ENCODE data around the gene UQCRHL. TPM values are rescaled to one million over a fixed set of nuclear protein-coding genes. Genes with fewer than 3 reads are reported as not detected.
"Not testable (repeated sequence)": the region's sequence is repeated elsewhere in the genome, so short reads cannot be mapped to it uniquely, and the experiment has no call there.

UQCRHL gene
- total RNA-seq, 1 donor from 2014 or later, result 4.9 TPM

DNA sequence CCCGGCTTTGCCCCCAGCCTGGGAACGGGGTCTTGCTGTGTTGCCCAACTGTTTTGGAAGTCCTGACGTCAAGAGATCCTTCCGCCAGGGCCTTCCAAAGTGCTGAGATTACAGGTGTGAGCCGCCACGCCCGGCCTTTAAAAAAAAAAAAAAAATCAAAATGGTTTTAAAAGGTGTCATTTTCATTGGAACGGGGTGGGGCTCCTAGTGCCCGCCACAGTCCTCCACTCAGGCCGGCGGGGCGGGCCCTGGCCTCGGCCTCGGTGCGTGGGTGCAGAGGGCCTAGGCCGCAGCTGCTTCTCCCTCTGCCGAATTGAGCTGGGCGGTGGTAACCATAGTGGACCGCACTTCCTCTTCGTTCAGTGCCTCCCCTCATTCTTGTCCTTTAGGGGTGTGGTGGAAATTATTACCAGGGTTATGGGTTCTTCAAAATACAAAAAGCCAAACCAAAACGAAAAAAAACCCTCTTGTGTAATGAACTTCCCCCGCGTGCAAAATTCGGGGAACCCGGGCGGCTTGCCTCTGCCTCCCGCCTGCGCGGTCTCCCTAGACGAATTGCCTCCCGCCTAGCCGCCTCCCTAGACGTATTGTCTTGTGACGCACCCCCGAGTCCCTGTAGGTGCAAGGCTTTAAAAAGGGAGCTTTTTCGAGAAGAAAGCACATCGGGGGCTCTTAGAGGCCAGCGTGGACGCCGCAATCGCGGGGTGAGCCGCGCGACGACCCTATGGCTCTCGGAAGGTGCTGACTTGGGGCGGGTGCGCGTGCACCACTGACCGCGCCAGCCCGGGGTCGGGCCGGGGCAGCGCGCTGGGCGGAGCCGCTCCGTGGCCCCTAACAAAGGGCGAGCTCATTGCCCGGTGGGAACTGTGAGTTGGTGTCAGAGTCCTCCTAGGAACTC is 29.6 kb upstream of the UQCRHL start:
- DNase-seq (ENCODE audit: low spot score), result no peak
- intact Hi-C loops (cut with DNase I), result no loop called here

DNA sequence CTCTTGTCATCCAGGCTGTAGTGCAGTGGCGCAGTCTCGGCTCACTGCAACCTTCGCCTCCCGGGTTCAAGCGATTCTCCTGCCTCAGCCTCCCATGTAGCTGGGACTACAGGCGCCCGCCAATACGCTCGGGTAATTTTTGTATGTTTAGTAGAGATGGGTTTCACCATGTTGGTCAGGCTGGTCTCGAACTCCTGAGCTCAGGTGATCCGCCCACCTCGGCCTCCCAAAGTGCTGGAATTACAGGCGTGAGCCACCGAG is 29.0 kb upstream of the UQCRHL start:
- intact Hi-C loops (cut with DNase I); DNase-seq (ENCODE audit: low spot score): not testable (repeated sequence)

DNA sequence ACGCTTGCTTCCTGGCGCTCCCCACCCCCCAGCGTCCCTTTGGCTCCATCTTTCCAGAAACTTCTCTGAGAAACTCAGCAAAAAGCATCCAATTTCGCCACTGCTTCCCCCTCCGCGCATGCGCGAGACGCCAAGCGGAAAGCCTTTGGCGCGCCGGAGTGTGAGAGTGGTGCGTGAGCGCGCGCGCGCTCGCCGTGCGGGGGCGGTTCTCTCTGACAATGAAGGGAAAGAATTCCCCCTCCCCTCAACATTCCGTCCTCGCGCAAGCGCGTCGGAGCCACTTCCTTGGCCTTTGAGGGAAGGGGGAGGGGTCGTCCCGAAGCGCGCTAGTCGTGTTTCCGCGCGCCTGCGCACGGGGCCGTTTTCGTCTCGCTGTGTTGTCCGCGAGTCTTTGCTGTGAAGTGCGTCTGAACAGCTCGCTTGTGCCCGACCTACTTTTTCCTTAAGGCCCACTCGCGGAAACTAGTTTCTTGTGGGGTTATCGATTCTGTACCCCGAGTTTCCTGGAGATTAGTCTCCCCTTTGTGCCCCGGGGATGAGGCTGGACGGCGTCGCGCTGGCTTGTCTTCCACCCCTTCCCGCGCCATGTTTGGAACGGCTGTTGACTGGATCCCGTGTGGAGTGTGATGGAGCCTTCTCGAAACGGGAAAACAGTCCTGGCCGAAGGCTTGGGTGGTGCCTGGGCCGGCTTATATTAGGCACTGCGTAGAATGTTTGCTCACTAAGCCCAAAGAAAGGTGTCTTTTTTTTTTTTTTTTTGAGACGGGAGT is 28.5 kb upstream of the UQCRHL start:
- intact Hi-C loops (cut with DNase I), result loop anchor here (1.0 to 2.0 kb wide), 3 partner anchors 11 to 309 kb away; partner anchors contain the start of genes DNAJC16 and SPEN
- DNase-seq (ENCODE audit: low spot score), result peak; percentile 100

DNA sequence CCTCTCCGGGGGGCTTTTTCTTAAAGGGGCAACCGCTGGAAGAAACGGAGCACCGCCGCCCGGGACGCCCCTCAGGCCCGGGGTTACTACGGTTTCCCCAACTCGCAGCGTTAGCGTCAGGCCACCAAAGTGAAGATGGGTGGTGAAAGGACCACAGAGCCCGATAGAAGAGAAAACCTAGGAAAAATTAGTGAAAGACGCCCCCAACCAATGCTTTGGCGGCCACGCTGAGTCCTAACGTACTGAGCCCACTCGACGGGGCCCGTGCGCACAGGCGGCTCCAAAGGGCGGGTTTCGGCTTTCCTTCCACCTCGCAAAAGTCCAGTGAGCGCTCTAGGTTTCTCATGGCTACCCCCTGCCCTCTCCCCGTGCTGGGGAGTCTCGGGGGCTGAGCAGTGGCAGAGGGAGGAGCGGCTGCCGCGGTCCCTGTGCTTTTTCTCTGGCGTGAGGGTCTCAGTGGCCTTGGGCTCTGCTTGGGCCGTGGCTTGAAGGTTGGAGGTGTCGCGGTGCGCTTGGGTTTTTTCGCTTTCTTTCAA is 27.8 kb upstream of the UQCRHL start:
- DNase-seq (ENCODE audit: low spot score), result no peak
- intact Hi-C loops (cut with DNase I), result loop anchor here (1.0 to 2.0 kb wide), 3 partner anchors 12 to 308 kb away; partner anchors contain the start of genes DNAJC16 and SPEN

DNA sequence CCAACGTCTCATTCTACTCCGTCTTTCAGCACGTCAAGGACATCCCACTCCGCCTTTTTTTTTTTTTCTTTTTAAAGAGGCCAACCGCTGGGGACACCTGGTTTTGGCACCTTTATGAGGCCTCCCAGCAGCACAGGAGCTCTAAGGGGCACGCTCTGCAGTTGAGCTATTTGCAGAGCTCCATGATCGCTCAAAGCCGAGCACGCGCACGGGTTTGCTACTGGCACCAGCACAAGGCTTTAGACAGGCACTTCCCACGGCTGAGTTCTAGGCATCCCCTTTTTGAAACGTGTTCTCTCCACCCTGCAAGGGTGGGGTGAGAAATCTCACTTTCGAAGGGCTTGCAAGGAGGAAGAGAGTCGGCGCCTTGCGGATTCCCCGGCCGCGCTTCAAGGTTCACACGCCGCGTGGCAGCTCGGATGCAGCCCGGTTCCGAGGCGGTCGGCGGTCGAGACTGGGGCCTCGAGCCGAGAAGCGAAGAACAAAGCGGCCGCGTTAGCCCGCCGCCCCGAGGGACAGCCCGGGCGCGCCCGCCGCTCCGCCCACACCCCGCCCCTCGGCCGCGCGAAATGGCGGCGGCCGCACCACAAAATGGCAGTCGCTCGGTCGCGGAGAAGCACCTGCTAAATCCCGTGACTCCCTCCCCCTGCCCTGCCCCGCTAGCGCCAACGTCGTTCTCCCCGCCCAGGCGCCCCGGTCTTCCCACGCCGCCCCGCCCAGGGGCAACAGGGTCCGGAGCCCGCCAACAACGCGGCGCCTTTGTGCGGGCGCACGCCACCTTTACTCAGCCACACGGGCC is 27.2 kb upstream of the UQCRHL start:
- intact Hi-C loops (cut with DNase I), result loop anchor here (1.0 to 2.0 kb wide), 3 partner anchors 13 to 308 kb away; partner anchors contain the start of genes DNAJC16 and SPEN
- DNase-seq (ENCODE audit: low spot score), result peak; percentile 93

DNA sequence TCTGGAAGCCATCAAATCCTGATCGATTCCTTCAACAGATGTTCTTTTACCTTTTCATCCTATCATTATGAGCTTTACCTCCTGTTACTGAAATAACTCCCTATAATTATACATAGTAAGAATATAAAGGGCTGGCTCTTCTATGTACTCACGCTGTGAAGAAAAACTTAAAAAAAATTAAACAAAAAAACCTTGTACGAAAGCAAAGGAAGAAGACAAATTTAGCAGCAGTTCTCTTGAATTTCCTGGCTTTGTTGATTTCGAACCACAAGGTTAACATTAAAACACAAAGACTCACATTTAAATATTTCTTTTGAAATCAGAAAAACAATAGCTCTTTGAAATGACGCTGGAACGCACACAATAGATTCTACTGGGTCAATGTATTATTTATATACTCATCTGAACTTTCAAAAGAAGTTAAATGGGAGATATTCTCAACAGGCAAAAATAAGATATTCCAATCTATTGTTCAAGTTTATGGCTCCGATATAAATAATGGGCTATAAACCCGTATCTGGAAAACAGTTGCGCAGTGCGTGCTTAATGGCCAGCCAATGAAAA is 26.5 kb upstream of the UQCRHL start:
- DNase-seq (ENCODE audit: low spot score), result no peak
- intact Hi-C loops (cut with DNase I), result loop anchor here (2.0 kb wide), 1 partner anchor 307 kb away; the partner anchor contains the start of gene DNAJC16

DNA sequence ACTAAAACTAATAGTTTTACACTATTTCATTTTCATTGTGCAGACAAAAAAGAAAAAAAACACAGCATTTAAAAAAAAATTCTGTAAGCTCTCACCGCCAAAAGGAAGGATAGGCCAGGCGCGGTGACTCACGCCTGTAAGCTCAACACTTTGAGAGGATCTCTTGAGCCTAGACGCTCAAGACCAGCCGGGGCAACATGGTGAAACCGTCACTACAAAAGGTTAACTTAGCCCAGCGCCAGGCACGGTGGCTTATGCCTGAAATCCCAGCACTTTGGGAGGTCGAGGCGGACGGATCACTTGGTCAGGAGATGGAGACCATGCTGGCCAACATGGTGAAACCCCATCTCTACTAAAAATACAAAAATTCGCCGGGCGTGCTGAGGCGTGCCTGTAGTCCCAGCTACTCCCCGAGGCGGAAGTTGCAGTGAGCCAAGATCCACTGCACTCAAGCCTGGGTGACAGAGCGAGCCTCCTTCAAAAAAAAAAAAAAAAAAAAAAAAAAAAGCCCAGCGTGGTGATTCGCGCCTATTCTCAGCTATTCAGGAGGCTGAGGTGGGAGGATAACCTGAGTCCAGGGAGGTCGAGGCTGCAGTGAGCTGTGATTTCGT is 25.7 kb upstream of the UQCRHL start:
- intact Hi-C loops (cut with DNase I), result no loop called here
- DNase-seq (ENCODE audit: low spot score), result no peak

DNA sequence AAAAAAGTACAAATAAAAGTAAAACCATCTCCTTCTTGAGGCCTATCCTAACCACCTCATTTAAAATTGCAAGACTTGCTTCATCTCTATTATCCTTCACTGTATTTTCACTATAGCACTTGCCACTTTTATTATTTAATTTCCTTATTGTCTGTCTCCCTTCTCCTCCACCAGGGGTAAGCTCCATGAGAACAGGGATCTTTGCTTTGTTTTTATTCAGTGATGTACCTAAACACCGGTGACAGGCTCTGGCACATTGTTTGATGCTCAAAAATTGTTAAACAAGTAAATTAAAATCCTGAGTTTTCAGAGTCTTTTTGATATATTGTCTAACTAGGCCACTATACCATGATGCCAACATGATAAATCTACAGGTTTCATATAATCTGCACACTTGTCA is 22.8 kb upstream of the UQCRHL start:
- intact Hi-C loops (cut with DNase I), result no loop called here
- DNase-seq (ENCODE audit: low spot score), result no peak

DNA sequence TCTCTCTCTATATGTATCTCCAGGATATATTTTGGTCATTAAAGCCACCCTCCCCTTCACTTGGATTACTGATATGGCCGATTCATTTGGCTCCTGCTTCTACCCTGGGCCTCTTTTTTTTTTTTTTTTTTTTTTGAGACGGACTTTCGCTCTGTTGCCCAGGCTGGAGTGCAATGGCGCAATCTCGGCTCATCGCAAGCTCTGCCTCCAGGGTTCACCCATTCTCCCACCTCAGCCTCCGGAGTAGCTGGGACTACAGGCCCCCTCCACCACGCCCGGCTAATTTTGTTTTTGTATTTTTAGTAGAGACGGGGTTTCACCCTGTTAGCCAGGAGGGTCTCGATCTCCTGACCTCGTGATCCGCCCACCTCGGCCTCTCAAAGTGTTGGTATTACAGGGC is 21.5 kb upstream of the UQCRHL start:
- intact Hi-C loops (cut with DNase I); DNase-seq (ENCODE audit: low spot score): not testable (repeated sequence)

DNA sequence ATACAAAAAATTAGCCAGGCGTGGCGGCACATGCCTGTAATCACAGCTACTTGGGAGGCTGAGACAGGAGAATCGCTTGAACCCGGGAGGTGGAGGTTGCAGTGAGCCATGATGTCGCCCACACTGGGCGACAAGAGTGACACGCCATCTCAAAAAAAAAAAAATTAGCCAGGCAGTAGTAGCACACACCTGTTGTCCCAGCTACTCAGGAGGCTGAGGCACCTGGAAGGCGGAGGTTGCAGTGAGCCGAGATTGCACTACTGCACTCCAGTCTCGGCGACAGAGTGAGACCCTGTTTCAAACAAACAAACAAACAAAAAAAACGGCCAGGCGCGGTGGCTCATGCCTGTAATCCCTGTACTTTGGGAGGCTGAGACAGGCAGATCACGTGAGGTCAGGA is 20.1 kb upstream of the UQCRHL start:
- intact Hi-C loops (cut with DNase I); DNase-seq (ENCODE audit: low spot score): not testable (repeated sequence)

DNA sequence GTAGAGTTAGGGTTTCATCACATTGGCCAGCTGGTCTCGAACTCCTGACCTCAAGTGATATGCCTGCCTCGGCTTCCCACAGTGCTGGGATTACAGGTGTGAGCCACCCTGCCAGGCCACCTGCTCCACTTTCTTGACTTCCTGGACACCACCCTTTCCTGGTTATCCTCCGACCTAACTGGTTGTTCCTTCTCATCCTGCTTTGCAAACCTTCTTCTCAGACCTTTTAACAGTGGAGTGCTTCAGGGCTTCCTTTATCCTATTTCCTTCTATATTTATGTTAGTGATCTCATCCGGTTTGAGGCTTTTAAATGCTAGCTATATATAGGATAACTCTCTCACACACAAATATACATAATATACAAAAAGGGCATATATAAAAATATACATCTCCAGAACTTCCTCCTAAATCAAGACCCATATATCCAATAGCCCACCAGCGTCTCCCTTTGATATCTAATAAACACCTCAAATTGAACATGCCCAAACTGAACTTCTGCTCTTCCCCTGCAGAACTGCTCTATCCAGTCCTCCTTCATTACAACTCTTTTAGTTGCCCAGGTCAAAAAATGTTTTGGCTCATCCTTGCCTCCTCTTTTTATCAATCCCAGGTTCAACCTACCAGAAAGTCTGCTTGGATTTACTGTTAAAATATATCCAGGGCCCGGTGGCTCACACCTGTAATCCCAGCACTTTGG is 19.5 kb upstream of the UQCRHL start:
- no peak for DNase-seq (ENCODE audit: low spot score)
- intact Hi-C loops (cut with DNase I), result no loop called here

DNA sequence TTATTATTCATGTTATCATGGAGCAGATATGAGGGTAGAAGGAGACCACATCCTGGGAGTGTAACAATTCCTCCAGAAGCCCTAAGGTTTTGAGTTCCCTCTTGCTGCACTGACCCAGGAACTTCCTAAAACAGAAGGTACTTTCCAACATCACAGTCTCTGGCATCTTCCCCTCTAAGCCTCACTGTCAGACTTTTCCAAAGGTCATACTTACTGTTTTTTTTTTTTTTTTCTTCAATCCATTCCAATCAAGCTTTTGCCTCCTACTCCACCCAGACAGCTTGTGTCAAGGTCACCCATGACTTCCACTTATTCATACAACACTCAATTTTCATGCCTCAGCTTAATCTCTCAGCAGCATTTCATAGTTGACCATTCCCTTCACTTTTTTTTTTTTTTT is 18.4 kb upstream of the UQCRHL start:
- DNase-seq (ENCODE audit: low spot score), result no peak
- intact Hi-C loops (cut with DNase I), result no loop called here

DNA sequence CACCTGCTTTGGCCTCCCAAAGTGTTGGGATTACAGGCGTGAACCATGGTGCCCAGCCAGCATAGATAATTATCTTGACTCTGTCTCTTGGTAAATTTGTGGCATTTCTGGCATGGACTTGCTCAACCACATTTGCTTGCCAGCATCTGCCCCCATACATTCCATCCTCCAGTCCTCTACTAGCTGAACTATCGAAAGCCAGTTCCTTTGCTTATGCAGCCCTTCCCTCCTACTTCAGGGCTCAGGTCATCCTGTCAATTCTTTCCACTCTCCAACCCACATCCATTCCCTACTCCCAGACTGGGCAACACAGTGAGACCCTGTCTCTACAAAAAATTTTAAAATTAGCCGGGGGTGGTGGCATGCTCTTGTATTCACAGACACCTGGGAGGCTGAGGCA is 13.0 kb upstream of the UQCRHL start:
- intact Hi-C loops (cut with DNase I), result no loop called here
- no peak for DNase-seq (ENCODE audit: low spot score)

DNA sequence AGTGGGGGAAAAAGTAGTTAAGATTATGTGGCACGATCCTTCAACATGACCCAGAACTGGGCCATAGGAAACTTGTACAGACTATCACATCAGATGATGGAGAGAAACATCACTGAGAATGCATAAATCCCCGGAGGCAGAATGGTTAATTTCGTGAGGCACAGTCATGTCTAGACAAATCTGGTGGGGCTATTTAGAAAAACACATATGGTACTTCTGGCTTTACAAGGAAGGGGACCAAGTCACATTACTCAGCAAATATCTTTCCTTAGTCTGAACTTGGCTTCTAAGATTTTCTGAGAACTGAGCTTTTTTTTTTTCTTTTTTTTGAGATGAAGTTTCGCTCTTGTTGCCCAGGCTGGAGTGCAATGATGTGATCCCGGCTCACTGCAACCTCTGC is 9.2 kb upstream of the UQCRHL start:
- DNase-seq (ENCODE audit: low spot score), result no peak
- intact Hi-C loops (cut with DNase I), result loop anchor here (5.0 kb wide), 1 partner anchor 176 kb away; no protein-coding TSS in a partner anchor

DNA sequence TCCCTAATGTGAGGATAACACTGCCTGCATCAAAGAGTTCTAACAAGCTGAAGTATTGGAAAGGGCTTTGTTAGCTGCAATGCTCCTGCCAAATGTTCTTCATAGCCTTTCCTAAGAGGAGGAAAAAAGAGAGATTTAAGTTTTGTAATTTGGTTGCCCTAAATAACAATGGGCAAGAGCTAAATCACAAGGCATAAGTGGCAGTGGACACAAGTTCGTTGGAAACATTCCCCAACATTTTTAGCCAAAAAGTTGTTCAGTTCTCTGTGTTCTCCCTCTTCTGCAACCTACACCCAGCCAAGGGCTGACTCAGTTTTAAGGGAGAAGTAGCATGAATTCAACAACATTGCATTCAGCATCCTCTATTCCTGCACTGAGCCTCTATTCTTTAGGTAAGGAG is 2.6 kb upstream of the UQCRHL start:
- no peak for DNase-seq (ENCODE audit: low spot score)
- intact Hi-C loops (cut with DNase I), result no loop called here

DNA sequence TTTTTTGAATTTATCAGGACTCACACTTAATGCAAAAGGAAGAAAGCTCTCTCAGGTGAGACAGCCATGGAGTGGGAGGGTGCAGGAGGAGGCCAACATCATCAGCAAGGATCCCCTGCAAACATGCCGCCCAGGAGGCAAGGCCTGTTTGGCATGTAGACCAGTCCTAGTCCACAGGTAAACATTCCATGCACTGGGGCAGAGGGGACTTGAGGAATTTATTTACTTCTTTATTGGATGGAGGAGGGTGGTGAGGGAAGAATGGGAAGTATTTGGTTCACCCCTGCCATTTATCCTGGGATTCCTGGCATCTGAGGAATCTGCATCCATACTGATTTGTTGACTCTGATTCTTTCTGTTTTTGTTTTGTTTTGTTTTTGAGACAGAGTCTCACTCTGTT is 1.5 kb upstream of the UQCRHL start:
- intact Hi-C loops (cut with DNase I), result no loop called here
- no peak for DNase-seq (ENCODE audit: low spot score)

DNA sequence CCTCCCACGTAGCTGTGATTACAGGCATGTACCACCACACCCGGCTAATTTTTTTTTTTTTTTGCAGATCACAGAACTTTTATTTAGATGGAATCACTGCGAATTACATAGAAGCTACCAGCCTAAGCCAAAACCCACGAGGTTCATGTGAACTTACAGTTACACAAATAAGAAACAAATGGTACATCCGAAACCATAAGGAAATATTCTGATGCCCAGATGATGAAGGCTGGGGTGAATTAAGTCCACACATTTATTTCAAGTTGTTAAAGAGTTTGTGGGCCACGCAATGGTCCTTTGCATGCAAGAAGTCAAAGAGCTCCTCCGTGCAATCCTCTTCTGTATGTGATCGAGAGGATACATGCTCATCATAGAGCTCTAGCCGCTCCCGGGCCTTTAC is 328 bp downstream of the UQCRHL start:
- intact Hi-C loops (cut with DNase I), result no loop called here
- no peak for DNase-seq (ENCODE audit: low spot score)

DNA sequence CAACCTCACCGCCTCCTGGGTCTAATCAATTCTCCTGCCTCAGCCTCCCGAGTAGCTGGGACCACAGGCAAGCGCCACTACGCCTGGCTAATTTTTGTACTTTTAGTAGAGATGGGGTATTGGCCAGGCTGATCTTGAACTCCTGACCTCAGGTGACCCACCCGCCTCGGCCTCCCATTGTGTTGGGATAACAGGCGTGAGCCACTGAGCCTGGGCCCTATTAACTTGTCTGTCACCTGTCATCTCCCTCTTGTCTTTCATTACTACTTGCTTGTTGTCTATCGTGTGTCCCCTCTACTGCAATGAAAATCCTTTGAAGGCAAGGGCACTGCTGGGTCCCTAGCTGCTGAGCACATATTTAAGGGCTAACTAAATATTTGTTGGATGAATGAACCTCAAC is 3.4 kb downstream of the UQCRHL start:
- no peak for DNase-seq (ENCODE audit: low spot score)
- intact Hi-C loops (cut with DNase I), result no loop called here
